ENCODE data around the gene KHDC4. TPM values are rescaled to one million over a fixed set of nuclear protein-coding genes. Genes with fewer than 3 reads are reported as not detected.

Gene KHDC4
- total and polyA plus RNA-seq, 10 of the 15 experiments (the other 5 are each of a cell fraction or from before 2014, with no cell fraction given) = 11.7 to 109 (median 41.9) TPM

- Histone ChIP-seq H3K9me3 (replicated peaks; ENCODE audit: control insufficient read depth, insufficient read depth, low read length) (no peaks in the 10 kb centered on the region), H3K9ac (ENCODE audit: control insufficient read depth, insufficient read depth, low read length) (no peak overlapping the region), H3K36me3 (ENCODE audit: control insufficient read depth in 2 of 2, insufficient read depth in 2 of 2, low read length in 1 of 2) (no peaks in the 10 kb centered on the region; a peak in 2 of 4 replicates), H3K27me3 (replicated peaks in 1 of 2; ENCODE audit: control insufficient read depth in 2 of 2, insufficient read depth in 2 of 2, low read length in 1 of 2) (no peaks in the 10 kb centered on the region), H3K4me3 (no peak overlapping the region), H3K4me2 (ENCODE audit: control insufficient read depth, insufficient read depth) (peak overlapping the region; percentile 36), H4K20me1 (ENCODE audit: control insufficient read depth, insufficient read depth) (no peaks in the 10 kb centered on the region), H2AFZ (ENCODE audit: control insufficient read depth, low read depth, low read length) (no peak overlapping the region), H3K4me1 (ENCODE audit: control insufficient read depth, insufficient read depth, low read length) (peaks cover 7% of the 10 kb centered on the region), H3K27ac (ENCODE audit: control insufficient read depth, insufficient read depth) (0 out of 2 replicates have a peak overlapping the region, but pooled peaks have one; percentile 6), H3K79me2 (ENCODE audit: control insufficient read depth, insufficient read depth, low read length) (no peaks in the 10 kb centered on the region)
- DNase-seq (ENCODE audit: low read depth, low spot score) (peak; percentile 23), ATAC-seq (peak; percentile 96), FAIRE-seq (peak; percentile 84)
- ChIA-PET RAD21 (ENCODE audit: unreplicated experiment) (interaction anchor here (0.7 to 2.3 kb wide), 11 partner anchors 11 to 108 kb away, joined by 3 to 17 read pairs (median 4); partner anchors contain the start of gene SYT11), SMC1A (ENCODE audit: uncharacterized antibody, unreplicated experiment) (interaction anchor here (0.6 to 3.9 kb wide), 13 partner anchors 9 to 246 kb away, joined by 3 to 29 read pairs (median 4); partner anchors contain the start of genes GON4L and SYT11), CTCF (interaction anchor here (0.5 to 1.9 kb wide), 5 partner anchors 10 to 184 kb away, joined by 3 to 8 read pairs (median 3); no protein-coding TSS in a partner anchor), POLR2A (interaction anchor here (0.6 to 3.1 kb wide), 6 partner anchors 12 to 576 kb away, joined by 3 to 22 read pairs (median 5); partner anchors contain the start of gene SYT11)
- TSS peak; percentile 46 for BruUV-seq (replicated peaks)
- intact Hi-C loops (cut with micrococcal nuclease; ENCODE audit: unreplicated experiment) (no loop called here), in situ Hi-C loops (cut with MboI) (no loop called here)
- TF ChIP-seq EP300 (IDR thresholded peaks at IDR 0.05; ENCODE audit: borderline replicate concordance in 1 of 2, control insufficient read depth in 1 of 2, low read depth in 2 of 2, low read length in 2 of 2) (0 out of 4 replicates have a peak, but pooled peaks of 1 of the 2 experiments have one; percentile 31), CEBPZ (IDR thresholded peaks at IDR 0.05; ENCODE audit: low read depth, low read length) (no peak), NR2C1 (IDR thresholded peaks at IDR 0.05) (0 out of 2 replicates have a peak, but pooled peaks have one; percentile 42), NR2F1 (conservative IDR thresholded peaks at IDR 0.05) (peak; percentile 91), RELB (IDR thresholded peaks at IDR 0.05; ENCODE audit: low read depth) (peak; percentile 66; the same call in 1 of the 2 replicates), CREB1 (IDR thresholded peaks at IDR 0.05; ENCODE audit: low read depth) (no peak), PKNOX1 (IDR thresholded peaks at IDR 0.05) (peak; percentile 39; the same call in 1 of the 2 replicates), RUNX3 (IDR thresholded peaks at IDR 0.05; ENCODE audit: low read length) (peak; percentile 24; the same call in 1 of the 2 replicates), MEF2B (IDR thresholded peaks at IDR 0.05; ENCODE audit: partially characterized antibody, poor library complexity, severe bottlenecking) (peak; percentile 26), BHLHE40 (IDR thresholded peaks at IDR 0.05; ENCODE audit: borderline replicate concordance in 1 of 2, low read depth in 2 of 2, low read length in 1 of 2) (no peak), SPI1 (IDR thresholded peaks at IDR 0.05; ENCODE audit: borderline replicate concordance, insufficient read depth, low read depth, low read length) (peak; percentile 97), MEF2A (IDR thresholded peaks at IDR 0.05; ENCODE audit: insufficient read depth, low read depth, low read length) (0 out of 2 replicates have a peak, but pooled peaks have one; percentile 80), IRF4 (IDR thresholded peaks at IDR 0.05; ENCODE audit: low read depth, low read length) (peak; percentile 73; the same call in 1 of the 2 replicates)
Observed at GRCh38 chr1:155882235-155882634, 52.0 kb downstream of the KHDC4 start.
